ENCODE data around the gene JARID2. TPM values are rescaled to one million over a fixed set of nuclear protein-coding genes. Genes with fewer than 3 reads are reported as not detected.

Gene JARID2
- polyA plus RNA-seq, 12 donors = 11.3 to 121 (median 15.7) TPM

- DNase-seq = no peak
Observed at GRCh38 chr6:15246666-15247499, 1.0 kb downstream of the JARID2 start.

- DNase-seq = no peak
Observed at GRCh38 chr6:15247500-15248450, 1.9 kb downstream of the JARID2 start.

GRCh38 chr6:15248451-15249370, 2.8 kb downstream of the JARID2 start:
- DNase-seq = peak; percentile 97

DNA sequence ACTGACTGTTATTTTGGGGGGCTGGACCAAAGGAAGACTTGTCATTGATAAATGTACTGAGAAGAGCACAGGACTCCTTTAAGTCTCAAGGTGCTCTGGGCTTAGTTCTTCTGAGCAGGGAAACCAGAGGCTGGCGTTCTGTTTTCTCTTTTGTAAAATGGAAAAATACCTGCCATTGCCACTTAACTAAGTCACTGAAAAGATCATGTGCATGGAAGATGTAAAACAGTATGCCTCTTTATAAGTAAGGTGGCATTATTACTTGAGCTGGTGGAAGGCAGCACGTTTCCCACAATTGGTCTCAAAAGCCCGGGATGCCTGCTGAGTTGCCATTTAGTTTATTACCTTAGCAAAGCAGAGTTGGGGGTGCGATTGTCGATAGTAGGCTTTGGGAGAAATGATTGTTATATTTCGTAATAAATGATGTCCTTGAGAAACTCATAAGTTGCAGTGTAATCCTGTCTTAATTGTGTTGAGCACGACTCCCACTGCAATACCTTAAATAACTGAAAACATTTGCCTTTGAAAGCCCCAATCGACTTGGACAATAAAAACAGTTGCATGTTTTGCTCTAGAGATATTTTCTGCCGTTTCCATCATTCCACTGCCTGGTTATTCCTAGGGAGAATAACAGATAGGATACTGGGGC, 3.6 kb downstream of the JARID2 start:
- no peak for DNase-seq

DNA sequence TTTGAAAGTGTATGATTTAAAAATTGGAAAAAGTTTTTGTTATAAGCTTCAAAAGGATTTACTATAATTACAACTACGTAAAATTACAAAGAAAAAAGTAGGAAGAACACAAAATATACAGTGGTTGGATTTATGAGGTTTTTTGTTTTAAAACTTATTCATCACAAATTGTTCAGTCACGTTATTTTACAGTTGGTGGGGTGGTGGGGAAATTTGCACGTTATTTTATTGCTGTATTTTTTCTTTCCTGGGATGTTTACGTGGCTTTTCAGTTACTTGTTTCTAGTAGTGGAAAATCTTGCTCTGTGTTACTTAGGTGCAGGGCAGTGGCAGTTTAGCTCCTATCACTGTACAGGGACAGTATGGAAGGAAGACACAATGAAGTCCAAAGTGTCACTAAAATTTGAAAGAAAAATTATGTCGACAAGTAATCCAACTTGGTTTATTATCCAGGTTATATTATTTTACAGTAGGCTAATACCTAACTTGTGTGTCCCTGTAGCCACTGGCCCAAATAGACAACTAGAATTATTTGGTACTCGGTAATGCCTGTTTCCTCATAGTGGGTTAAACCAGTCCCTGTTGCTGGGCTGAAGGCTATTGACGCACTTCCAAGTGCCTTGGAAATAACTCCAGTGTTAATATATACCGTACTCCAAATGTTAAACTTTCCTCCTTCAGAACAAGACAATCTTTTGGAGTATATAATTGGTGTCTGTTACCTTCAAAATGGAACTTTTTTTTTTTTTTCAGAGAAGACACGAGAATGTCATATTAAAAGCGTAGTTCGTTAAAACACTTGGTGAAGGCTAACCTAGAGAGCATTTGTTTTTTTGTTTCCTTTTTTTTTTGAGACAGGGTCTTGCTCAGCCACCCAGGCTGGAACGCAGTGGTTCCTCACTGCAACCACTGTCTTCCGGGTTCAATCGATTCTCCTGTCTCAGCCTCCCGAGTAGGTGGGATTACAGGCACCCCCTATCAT, 4.6 kb downstream of the JARID2 start:
- no peak for DNase-seq

DNA sequence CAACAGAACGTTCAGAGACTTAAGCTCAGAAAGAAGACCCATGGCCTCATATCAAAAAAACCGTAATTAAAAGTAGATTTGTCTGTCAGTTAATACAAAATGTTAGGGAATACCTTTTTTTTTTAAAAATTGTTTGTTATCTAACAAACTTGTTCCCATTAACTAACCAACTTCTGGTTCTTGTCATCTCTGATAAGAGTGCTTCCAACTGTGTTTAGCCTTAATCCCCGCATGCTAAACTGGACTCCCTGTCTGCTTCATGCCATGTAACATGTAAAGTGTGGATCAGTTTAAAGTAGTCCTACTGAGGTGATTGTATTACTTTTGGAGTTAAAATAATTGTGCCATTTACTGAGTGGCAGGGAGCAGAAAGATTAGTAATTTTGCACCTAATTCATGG, 6.3 kb downstream of the JARID2 start:
- no peak for DNase-seq

- DNase-seq = no peak
Observed at GRCh38 chr6:15253203-15254022, 7.5 kb downstream of the JARID2 start.

GRCh38 chr6:15254070-15254975, 8.5 kb downstream of the JARID2 start:
- no peak for DNase-seq

DNA sequence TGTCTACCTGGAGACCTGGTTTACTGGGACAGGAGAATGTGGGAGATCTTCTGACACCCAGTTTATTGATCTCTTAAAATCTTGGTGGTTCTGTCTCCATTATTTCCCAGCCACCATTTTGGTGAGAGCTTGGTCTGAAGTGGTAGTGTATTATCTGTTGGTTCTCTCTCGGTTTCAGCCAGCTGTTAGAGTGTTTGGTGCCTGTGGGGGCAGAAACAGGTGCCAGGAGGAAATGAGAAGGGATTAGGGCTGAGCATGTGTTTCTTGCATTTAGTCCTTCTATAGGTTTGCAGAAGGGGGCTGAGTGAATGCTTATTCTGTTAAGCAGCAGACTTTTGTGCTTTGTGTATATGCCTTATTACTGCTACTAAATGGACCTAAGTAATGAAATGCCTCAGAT, 9.6 kb downstream of the JARID2 start:
- DNase-seq = no peak

DNA sequence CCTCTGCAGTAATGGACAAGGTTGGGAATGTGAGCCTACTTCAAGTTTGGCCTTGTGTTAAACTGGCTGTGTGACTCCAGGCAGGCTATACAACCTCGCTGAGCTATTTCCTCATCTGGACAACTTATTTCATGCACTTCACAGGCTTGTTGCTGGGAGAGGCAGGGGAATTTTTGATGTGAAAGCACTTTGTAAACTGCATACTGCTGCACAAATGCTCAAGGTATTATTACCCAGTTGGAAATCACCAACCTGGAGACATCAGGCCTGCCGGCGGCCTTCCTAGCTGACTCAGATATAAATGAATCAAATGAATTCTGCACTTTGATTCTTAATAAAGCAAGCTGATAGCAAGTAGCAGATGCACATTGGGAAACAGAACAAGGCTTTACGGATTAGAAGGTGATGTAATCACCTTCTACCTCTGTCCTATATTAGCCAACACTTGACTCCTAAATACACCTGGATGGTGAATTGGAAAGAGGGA, 10.1 kb downstream of the JARID2 start:
- DNase-seq = no peak

DNA sequence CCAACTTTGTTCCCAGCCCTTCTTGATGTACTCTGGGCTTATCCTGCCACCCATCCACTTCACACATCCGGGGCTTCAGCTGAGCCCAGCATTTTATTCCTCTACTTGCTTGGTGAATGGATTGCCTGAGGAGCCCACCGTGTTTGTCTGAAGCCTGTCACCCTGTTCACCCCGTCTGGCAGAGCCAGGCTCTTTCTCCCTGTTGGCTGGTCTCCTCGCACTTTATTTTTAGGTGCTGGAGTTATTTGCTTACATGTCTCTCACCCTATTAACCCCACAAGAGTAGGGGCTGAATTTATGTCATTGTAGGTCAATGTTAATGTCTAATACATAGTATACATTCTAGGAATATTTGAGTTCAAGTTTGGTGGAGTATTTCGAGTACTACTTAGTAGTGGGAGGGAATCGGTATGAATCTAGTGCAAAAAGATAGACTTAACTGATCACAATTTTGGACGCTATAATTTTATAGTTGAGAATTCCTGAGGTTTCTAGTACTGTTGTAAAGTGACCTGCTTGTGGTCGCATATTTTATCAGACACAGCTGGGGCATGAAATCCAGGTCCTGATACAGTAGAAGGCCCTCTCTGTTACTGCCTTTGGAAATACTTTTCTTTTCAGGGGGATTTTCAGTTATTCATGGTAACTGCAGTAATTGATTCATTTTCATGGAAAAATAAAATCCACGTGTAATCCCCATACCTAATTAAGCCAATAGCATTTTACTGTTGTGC, 10.8 kb downstream of the JARID2 start:
- DNase-seq = no peak

- no peak for DNase-seq
Observed at GRCh38 chr6:15257357-15258132, 11.7 kb downstream of the JARID2 start.

- no peak for DNase-seq
Observed at GRCh38 chr6:15259766-15260098, 13.9 kb downstream of the JARID2 start.

DNA sequence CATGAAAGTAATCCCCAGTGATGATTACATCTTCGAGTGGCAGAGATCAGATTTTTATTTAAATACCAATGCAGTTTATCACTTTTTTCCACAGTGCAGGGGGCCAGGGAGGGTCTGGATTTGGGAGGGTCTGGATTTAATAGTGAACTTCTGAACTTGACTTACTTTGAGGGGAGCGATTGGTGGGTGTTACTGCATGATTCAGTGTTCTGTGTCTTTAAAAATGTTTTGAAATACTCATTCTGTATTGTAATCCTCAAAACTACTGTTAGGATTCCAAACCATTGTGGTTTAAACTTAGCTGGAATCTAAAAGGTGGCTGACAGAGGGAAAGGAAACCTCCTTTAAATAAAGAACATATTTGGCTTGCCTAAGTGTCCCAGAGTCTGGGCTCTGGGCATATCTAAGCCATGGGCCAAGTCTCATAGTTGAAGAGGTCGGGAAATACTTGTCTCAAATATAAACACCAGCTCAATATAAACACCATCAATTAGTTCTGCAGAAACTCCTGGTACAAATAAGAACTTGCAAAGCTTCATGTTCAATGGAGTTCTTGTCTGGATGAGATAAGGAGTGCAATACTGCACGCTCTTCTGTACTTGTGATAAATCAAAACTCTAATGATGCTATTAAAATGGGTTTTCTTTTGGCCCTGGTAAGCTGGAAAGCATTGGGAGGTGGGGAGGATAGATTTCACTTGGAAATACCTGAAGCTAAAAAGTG, 14.4 kb downstream of the JARID2 start:
- DNase-seq = no peak

DNA sequence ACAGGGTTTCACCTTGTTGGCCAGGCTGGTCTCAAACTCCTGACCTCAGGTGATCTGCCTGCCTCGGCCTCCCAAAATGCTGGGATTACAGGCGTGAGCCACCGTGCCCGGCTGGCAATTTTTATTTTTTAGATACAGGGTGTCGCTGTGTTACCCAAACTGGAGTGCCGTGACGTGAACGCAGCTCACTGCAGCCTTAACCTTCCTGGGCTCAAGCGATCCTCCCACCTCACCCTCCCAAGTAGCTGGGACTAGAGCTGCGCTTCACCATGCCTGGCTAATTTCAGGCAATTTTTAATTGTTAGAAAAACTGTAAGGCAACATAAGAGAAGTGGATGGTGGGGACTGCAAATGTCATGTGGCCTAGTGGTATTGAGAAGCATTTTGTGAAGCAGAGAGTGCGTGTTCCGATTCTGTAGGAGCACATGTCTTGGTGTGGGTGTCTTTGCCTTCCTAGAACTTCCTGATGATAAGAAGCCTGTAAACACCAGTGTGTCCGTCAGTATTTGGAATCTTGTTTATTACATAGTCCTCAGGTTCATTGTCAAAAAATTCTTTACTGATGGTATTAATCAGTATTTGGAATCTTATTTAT, 18.0 kb downstream of the JARID2 start:
- DNase-seq = no peak

Measured in muscle of arm (tissue), 12 donors.